ENCODE results near the gene KLHL29. TPM values are rescaled to one million over a fixed set of nuclear protein-coding genes. Genes with fewer than 3 reads are reported as not detected.

The KLHL29 gene
- total RNA-seq, 2 experiments from 2014 or later, result 2.5 to 2.7 TPM

DNA sequence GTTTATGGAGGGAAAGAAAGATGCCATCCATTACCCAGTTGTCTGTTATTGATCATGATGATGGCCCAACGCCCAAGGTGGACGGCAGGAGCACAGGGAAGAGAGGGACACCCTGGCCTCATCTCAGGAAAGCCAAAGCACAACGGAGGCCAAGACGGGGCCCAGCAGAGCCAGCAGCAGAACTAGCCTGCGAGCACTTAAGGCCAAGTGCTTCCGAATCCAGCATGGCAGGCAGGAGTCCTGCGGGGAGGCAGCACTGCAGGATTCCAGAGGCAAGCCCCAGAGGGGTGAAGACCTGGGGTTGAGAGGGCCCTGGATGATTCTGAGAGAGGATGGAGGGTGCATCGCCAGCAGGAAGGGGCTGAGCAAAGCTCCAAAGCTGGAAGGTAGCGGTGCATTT is 28.3 kb upstream of the KLHL29 start:
- H3K4me1 Mint-ChIP-seq (ENCODE audit: low read depth), result no peaks in the 10 kb centered on the region
- no peaks in the 10 kb centered on the region for H3K9me3 Mint-ChIP-seq
- Histone ChIP-seq H3K4me1 (ENCODE audit: insufficient read depth, low read length) (peaks cover 2% of the 10 kb centered on the region), H3K27me3 (ENCODE audit: control insufficient read depth in 1 of 2, insufficient read depth in 2 of 2, low read length in 2 of 2) (peaks cover 8% of the 10 kb centered on the region in 2 experiments), H3K9me3 (ENCODE audit: control insufficient read depth in 1 of 2, insufficient read depth in 1 of 2, low read length in 2 of 2) (no peaks in the 10 kb centered on the region), H3K27ac (ENCODE audit: low read depth in 1 of 2, low read length in 2 of 2) (no peak overlapping the region), H3K4me3 (ENCODE audit: low read length) (no peak overlapping the region), H3K36me3 (ENCODE audit: insufficient read depth, low read length) (no peaks in the 10 kb centered on the region)
- DNase-seq (no peak), ATAC-seq (ENCODE audit: poor library complexity) (no peak)
- intact Hi-C loops (cut with DNase I, micrococcal nuclease), result no loop called here
- H3K4me3 Mint-ChIP-seq, result no peak overlapping the region
- peaks cover 50% of the 10 kb centered on the region for H3K27me3 Mint-ChIP-seq
- CTCF ChIA-PET, result no interaction called here
- no peaks in the 10 kb centered on the region for H3K36me3 Mint-ChIP-seq (ENCODE audit: low read depth)
- H3K27ac Mint-ChIP-seq, result no peak overlapping the region
- TF ChIP-seq, protein P1, sequence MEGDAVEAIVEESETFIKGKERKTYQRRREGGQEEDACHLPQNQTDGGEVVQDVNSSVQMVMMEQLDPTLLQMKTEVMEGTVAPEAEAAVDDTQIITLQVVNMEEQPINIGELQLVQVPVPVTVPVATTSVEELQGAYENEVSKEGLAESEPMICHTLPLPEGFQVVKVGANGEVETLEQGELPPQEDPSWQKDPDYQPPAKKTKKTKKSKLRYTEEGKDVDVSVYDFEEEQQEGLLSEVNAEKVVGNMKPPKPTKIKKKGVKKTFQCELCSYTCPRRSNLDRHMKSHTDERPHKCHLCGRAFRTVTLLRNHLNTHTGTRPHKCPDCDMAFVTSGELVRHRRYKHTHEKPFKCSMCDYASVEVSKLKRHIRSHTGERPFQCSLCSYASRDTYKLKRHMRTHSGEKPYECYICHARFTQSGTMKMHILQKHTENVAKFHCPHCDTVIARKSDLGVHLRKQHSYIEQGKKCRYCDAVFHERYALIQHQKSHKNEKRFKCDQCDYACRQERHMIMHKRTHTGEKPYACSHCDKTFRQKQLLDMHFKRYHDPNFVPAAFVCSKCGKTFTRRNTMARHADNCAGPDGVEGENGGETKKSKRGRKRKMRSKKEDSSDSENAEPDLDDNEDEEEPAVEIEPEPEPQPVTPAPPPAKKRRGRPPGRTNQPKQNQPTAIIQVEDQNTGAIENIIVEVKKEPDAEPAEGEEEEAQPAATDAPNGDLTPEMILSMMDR (IDR thresholded peaks at IDR 0.05), result no peak
- POLR2A ChIA-PET, result no interaction called here

DNA sequence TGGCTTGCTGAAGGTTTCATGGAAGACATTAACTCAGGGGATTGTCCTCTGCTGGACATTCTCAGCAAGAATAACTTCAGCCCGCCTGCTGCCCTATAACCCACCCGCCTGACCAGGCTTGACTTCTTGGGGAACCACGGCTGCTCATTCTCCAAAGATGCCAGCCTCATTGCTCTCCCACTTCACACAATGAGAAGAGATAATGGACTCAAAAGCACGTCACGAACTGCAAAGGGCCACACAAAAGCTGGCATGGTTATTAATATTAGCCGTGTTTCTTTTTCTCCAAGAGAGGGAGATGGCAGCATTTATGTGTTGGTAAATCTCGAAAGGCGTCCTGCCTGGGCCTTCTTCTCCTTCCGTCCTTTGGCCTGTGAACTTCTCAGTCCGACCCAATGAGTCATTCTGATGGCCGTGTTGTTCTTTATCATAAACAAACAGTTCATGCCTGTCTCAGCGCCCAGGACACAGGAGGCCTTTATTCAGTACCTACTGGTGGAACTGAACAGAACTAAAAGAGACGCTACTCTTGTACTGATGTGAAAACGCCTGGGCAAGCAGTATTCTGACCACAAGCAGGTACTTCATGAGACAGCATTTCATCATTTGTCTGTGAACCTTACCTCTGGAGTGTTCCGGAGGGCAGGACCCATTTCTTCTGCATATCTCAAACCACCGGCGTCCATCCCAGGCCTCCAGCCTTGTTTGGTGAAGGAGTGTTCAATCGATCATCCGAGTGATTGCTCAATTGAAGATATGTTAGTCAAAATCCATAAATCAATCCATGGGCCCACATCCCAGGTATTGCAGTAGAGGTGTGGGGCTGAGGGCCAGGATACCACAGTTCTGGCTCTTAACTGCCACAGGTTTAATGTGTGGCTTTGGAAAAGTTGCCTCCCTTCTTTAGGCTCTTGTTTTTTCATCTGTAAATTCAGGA is 25.1 kb upstream of the KLHL29 start:
- H3K27ac Mint-ChIP-seq, result no peak overlapping the region
- H3K9me3 ChIP-seq (ENCODE audit: control insufficient read depth in 1 of 2, insufficient read depth in 1 of 2, low read length in 2 of 2), result no peaks in the 10 kb centered on the region
- TF ChIP-seq, protein P1 (IDR thresholded peaks at IDR 0.05), result no peak
- intact Hi-C loops (cut with DNase I, micrococcal nuclease), result no loop called here
- no peak overlapping the region for H3K4me3 ChIP-seq (ENCODE audit: low read length)
- ATAC-seq (ENCODE audit: poor library complexity), result no peak
- H3K4me1 Mint-ChIP-seq (ENCODE audit: low read depth), result no peaks in the 10 kb centered on the region
- H3K4me3 Mint-ChIP-seq, result no peak overlapping the region
- peaks cover 57% of the 10 kb centered on the region for H3K27me3 Mint-ChIP-seq
- H3K4me1 ChIP-seq (ENCODE audit: insufficient read depth, low read length), result no peaks in the 10 kb centered on the region
- peaks cover 14 to 27% of the 10 kb centered on the region in 2 experiments for H3K27me3 ChIP-seq (ENCODE audit: control insufficient read depth in 1 of 2, insufficient read depth in 2 of 2, low read length in 2 of 2)
- CTCF ChIA-PET, result no interaction called here
- H3K9me3 Mint-ChIP-seq, result no peaks in the 10 kb centered on the region
- H3K27ac ChIP-seq (ENCODE audit: low read depth in 1 of 2, low read length in 2 of 2), result no peak overlapping the region
- no peak for DNase-seq
- H3K36me3 Mint-ChIP-seq (ENCODE audit: low read depth), result no peaks in the 10 kb centered on the region
- H3K36me3 ChIP-seq (ENCODE audit: insufficient read depth, low read length), result no peaks in the 10 kb centered on the region
- POLR2A ChIA-PET, result no interaction called here

DNA sequence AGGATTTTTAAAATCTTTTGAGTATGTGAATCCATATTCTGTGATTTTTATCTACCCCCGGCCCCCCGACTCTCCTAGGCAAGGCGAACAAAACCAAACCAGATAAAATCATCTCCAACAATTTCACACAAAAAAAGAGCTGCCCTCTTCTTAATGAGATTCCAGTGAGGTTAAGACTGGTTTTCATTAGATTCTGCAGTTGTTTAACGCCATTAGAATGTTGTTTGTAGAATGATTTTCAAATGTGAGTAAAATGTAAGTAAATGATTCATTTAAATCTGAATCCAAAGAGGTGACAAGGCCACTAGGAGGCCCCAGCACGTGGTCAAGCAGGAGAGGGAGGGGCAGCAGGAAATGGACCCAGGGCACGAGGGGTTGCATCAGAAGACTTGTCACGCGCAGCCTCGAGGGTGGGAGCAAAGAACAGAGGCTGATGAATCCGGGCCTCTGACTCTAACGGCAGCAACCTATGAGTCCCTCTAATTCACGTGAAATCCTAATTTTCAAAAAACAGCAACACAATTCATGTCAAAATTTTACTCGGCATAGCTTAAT is 24.3 kb upstream of the KLHL29 start:
- intact Hi-C loops (cut with DNase I, micrococcal nuclease), result no loop called here
- Histone ChIP-seq H3K27ac (ENCODE audit: low read depth in 1 of 2, low read length in 2 of 2) (no peak overlapping the region), H3K36me3 (ENCODE audit: insufficient read depth, low read length) (no peaks in the 10 kb centered on the region), H3K4me1 (ENCODE audit: insufficient read depth, low read length) (no peaks in the 10 kb centered on the region), H3K27me3 (ENCODE audit: control insufficient read depth in 1 of 2, insufficient read depth in 2 of 2, low read length in 2 of 2) (peaks cover 14 to 27% of the 10 kb centered on the region in 2 experiments), H3K9me3 (ENCODE audit: control insufficient read depth in 1 of 2, insufficient read depth in 1 of 2, low read length in 2 of 2) (no peaks in the 10 kb centered on the region), H3K4me3 (ENCODE audit: low read length) (no peak overlapping the region)
- H3K36me3 Mint-ChIP-seq (ENCODE audit: low read depth), result no peaks in the 10 kb centered on the region
- ATAC-seq (ENCODE audit: poor library complexity) (no peak), DNase-seq (no peak)
- POLR2A ChIA-PET, result no interaction called here
- no peak overlapping the region for H3K4me3 Mint-ChIP-seq
- no peak overlapping the region for H3K27ac Mint-ChIP-seq
- TF ChIP-seq, protein P1 (IDR thresholded peaks at IDR 0.05), result no peak
- H3K4me1 Mint-ChIP-seq (ENCODE audit: low read depth), result no peaks in the 10 kb centered on the region
- CTCF ChIA-PET, result no interaction called here
- peaks cover 58% of the 10 kb centered on the region for H3K27me3 Mint-ChIP-seq
- H3K9me3 Mint-ChIP-seq, result no peaks in the 10 kb centered on the region
